ENCODE results near the gene DLK1.

The DLK1 gene

GRCh38 chr14:100765991-100766390 lies 39.3 kb downstream of the DLK1 start:
- DNase-seq = no peak

GRCh38 chr14:100767003-100767787 lies 40.5 kb downstream of the DLK1 start:
- no peak for DNase-seq

- no peak for DNase-seq
These were observed 41.3 kb downstream of the DLK1 start for GRCh38 chr14:100767788-100768536.

GRCh38 chr14:100769035-100769939 lies 42.6 kb downstream of the DLK1 start:
- DNase-seq = no peak

GRCh38 chr14:100770046-100770445 lies 43.4 kb downstream of the DLK1 start:
- no peak for DNase-seq

- no peak for DNase-seq
These were observed 44.0 kb downstream of the DLK1 start for GRCh38 chr14:100770605-100771120.

GRCh38 chr14:100771121-100771800 lies 44.6 kb downstream of the DLK1 start:
- DNase-seq = no peak

GRCh38 chr14:100772607-100773165 lies 46.0 kb downstream of the DLK1 start:
- DNase-seq = no peak

GRCh38 chr14:100773331-100774163 lies 46.9 kb downstream of the DLK1 start:
- DNase-seq = no peak

GRCh38 chr14:100774164-100774537 lies 47.5 kb downstream of the DLK1 start:
- no peak for DNase-seq

- DNase-seq = no peak
These were observed 48.7 kb downstream of the DLK1 start for GRCh38 chr14:100775351-100775830.

GRCh38 chr14:100775831-100776591 lies 49.3 kb downstream of the DLK1 start:
- no peak for DNase-seq

- no peak for DNase-seq
These were observed 50.1 kb downstream of the DLK1 start for GRCh38 chr14:100776681-100777365.

- no peak for DNase-seq
These were observed 50.7 kb downstream of the DLK1 start for GRCh38 chr14:100777366-100777817.

GRCh38 chr14:100777818-100778525 lies 51.3 kb downstream of the DLK1 start:
- DNase-seq = no peak

- DNase-seq = no peak
These were observed 51.8 kb downstream of the DLK1 start for GRCh38 chr14:100778526-100778882.

GRCh38 chr14:100778951-100779690 lies 52.4 kb downstream of the DLK1 start:
- DNase-seq = no peak

GRCh38 chr14:100779691-100780080 lies 53.0 kb downstream of the DLK1 start:
- DNase-seq = no peak

All from CD4-positive, alpha-beta T cell treated with Interleukin-17A for 1 hour (primary cell).